Upper lobe of left lung (tissue), 4 donors: ENCODE results near the gene OR2F1.

Experiments
- CTCF ChIP-seq, 6 experiments: fragments of 450-650 bp in 4 of 6; fragments of 200-600 bp in 2 of 6; sonication (generic) in 2 of 6; IDR thresholded peaks; one replicate each; pipeline ENCODE4 v1.5.1; 2016 to 2019; ENCODE audit warnings: antibody characterized with exemption in 6 of 6
- POLR2AphosphoS5 ChIP-seq, 2 donors: sonication (generic); formaldehyde crosslinking; IDR thresholded peaks; one replicate each; pipeline ENCODE4 v1.5.1; 2017; ENCODE audit warnings: antibody characterized with exemption in 2 of 2

GRCh38 chr7:143973870-143974416 is 19.3 kb downstream of the OR2F1 start:
- TF ChIP-seq CTCF (IDR thresholded peaks at IDR 0.05) (no peak), POLR2AphosphoS5 (IDR thresholded peaks at IDR 0.05) (no peak)
